ENCODE data around the gene LNP1.

LNP1 gene

GRCh38 chr3:100492059-100493006, 91.0 kb downstream of the LNP1 start, which contains the start of gene TMEM45A:
Gene TMEM45A (plus strand): TSS chr3:100492619. CDS start chr3:100555212, 62,593 bp downstream.
- DNase-seq, result peak; percentile 97 to 99
- H3K18ac ChIP-seq (ENCODE audit: low read length), result no peak within 1 kb of the TSS
- no CpG with 5 or more reads among the region's 56 CpGs for WGBS (ENCODE audit: extremely low coverage, insufficient coverage, insufficient read length)
- no peak within 1 kb of the TSS for H3K14ac ChIP-seq (ENCODE audit: low read length)
- H4K8ac ChIP-seq (ENCODE audit: low read depth, low read length), result peak within 1 kb of the TSS; percentile 63
- H3K4me3 ChIP-seq (ENCODE audit: low read depth, low read length), result peak within 1 kb of the TSS; percentile 71
- peak within 1 kb of the TSS; percentile 1 for H3K27ac ChIP-seq (ENCODE audit: low read depth, low read length)
- H3K4me1 ChIP-seq (ENCODE audit: control insufficient read depth in 1 of 2, insufficient read depth in 2 of 2, low read length in 2 of 2), result no peaks in the 10 kb centered on the region
- H4K12ac ChIP-seq (ENCODE audit: low read depth, low read length), result peak within 1 kb of the TSS; percentile 0
- no peaks in the 10 kb centered on the region for H3K36me3 ChIP-seq (ENCODE audit: control insufficient read depth in 1 of 2, insufficient read depth in 2 of 2, low read length in 2 of 2)
- no peak within 1 kb of the TSS for H3K23ac ChIP-seq (ENCODE audit: low read length)
- no peaks in the 10 kb centered on the region for H3K79me1 ChIP-seq (ENCODE audit: low read length)
- H3K27me3 ChIP-seq (ENCODE audit: insufficient read depth, low read length), result no peaks in the 10 kb centered on the region
- no peak within 1 kb of the TSS for H4K91ac ChIP-seq (ENCODE audit: low read depth, low read length)
- no peak within 1 kb of the TSS for H3K4ac ChIP-seq (ENCODE audit: low read depth, low read length)
- H2BK5ac ChIP-seq (ENCODE audit: low read depth, low read length, poor library complexity), result no peak within 1 kb of the TSS
- H3K4me2 ChIP-seq (ENCODE audit: low read length), result peak within 1 kb of the TSS; percentile 76
- H2BK12ac ChIP-seq (ENCODE audit: low read length), result no peak within 1 kb of the TSS
- H2AFZ ChIP-seq (ENCODE audit: insufficient read depth, low read length, poor library complexity), result peak within 1 kb of the TSS; percentile 44
- no peaks in the 10 kb centered on the region for H3K79me2 ChIP-seq (ENCODE audit: control insufficient read depth, insufficient read depth, low read length, poor library complexity)
- H3K9me3 ChIP-seq (ENCODE audit: insufficient read depth, low read depth, low read length), result no peaks in the 10 kb centered on the region
- H3K9ac ChIP-seq (ENCODE audit: low read length), result peak within 1 kb of the TSS; percentile 37
- no peak within 1 kb of the TSS for H2AK5ac ChIP-seq (ENCODE audit: low read length)
- no peak within 1 kb of the TSS for H2BK120ac ChIP-seq (ENCODE audit: insufficient read depth, low read length, poor library complexity)

- no peaks in the 10 kb centered on the region for H3K36me3 ChIP-seq (ENCODE audit: control insufficient read depth in 1 of 2, insufficient read depth in 2 of 2, low read length in 2 of 2)
- H3K27ac ChIP-seq (ENCODE audit: low read depth, low read length), result no peak overlapping the region
- H3K14ac ChIP-seq (ENCODE audit: low read length), result no peak overlapping the region
- no peak overlapping the region for H4K12ac ChIP-seq (ENCODE audit: low read depth, low read length)
- no peak overlapping the region for H4K8ac ChIP-seq (ENCODE audit: low read depth, low read length)
- H3K27me3 ChIP-seq (ENCODE audit: insufficient read depth, low read length), result no peaks in the 10 kb centered on the region
- H2AFZ ChIP-seq (ENCODE audit: insufficient read depth, low read length, poor library complexity), result no peak overlapping the region
- H4K91ac ChIP-seq (ENCODE audit: low read depth, low read length), result no peak overlapping the region
- no peak overlapping the region for H3K4me2 ChIP-seq (ENCODE audit: low read length)
- H2AK5ac ChIP-seq (ENCODE audit: low read length), result no peak overlapping the region
- H3K79me2 ChIP-seq (ENCODE audit: control insufficient read depth, insufficient read depth, low read length, poor library complexity), result no peaks in the 10 kb centered on the region
- H2BK12ac ChIP-seq (ENCODE audit: low read length), result no peak overlapping the region
- H3K4ac ChIP-seq (ENCODE audit: low read depth, low read length), result no peak overlapping the region
- no peak overlapping the region for H2BK120ac ChIP-seq (ENCODE audit: insufficient read depth, low read length, poor library complexity)
- peaks cover 0 to 3% of the 10 kb centered on the region in 2 experiments for H3K4me1 ChIP-seq (ENCODE audit: control insufficient read depth in 1 of 2, insufficient read depth in 2 of 2, low read length in 2 of 2)
- DNase-seq, result peak in 1 of 2 donors; percentile 57
- H3K4me3 ChIP-seq (ENCODE audit: low read depth, low read length), result no peak overlapping the region
- H3K9ac ChIP-seq (ENCODE audit: low read length), result no peak overlapping the region
- H3K18ac ChIP-seq (ENCODE audit: low read length), result no peak overlapping the region
- H3K9me3 ChIP-seq (ENCODE audit: insufficient read depth, low read depth, low read length), result no peaks in the 10 kb centered on the region
- H3K23ac ChIP-seq (ENCODE audit: low read length), result no peak overlapping the region
- H3K79me1 ChIP-seq (ENCODE audit: low read length), result no peaks in the 10 kb centered on the region
- H2BK5ac ChIP-seq (ENCODE audit: low read depth, low read length, poor library complexity), result no peak overlapping the region
Measured at GRCh38 chr3:100496711-100497261, 95.4 kb downstream of the LNP1 start.

GRCh38 chr3:100499651-100500050, 98.3 kb downstream of the LNP1 start:
- H3K9me3 ChIP-seq (ENCODE audit: insufficient read depth, low read depth, low read length), result no peaks in the 10 kb centered on the region
- H2AFZ ChIP-seq (ENCODE audit: insufficient read depth, low read length, poor library complexity), result no peak overlapping the region
- no peak overlapping the region for H3K4ac ChIP-seq (ENCODE audit: low read depth, low read length)
- H4K8ac ChIP-seq (ENCODE audit: low read depth, low read length), result no peak overlapping the region
- DNase-seq, result no peak
- H3K79me1 ChIP-seq (ENCODE audit: low read length), result no peaks in the 10 kb centered on the region
- H2BK5ac ChIP-seq (ENCODE audit: low read depth, low read length, poor library complexity), result no peak overlapping the region
- H4K91ac ChIP-seq (ENCODE audit: low read depth, low read length), result peak overlapping the region; percentile 39
- no peak overlapping the region for H2BK12ac ChIP-seq (ENCODE audit: low read length)
- no peak overlapping the region for H3K4me3 ChIP-seq (ENCODE audit: low read depth, low read length)
- no peak overlapping the region for H2AK5ac ChIP-seq (ENCODE audit: low read length)
- H3K9ac ChIP-seq (ENCODE audit: low read length), result no peak overlapping the region
- H3K36me3 ChIP-seq (ENCODE audit: control insufficient read depth in 1 of 2, insufficient read depth in 2 of 2, low read length in 2 of 2), result no peaks in the 10 kb centered on the region
- no peak overlapping the region for H3K18ac ChIP-seq (ENCODE audit: low read length)
- no peaks in the 10 kb centered on the region for H3K79me2 ChIP-seq (ENCODE audit: control insufficient read depth, insufficient read depth, low read length, poor library complexity)
- peaks cover 0 to 3% of the 10 kb centered on the region in 2 experiments for H3K4me1 ChIP-seq (ENCODE audit: control insufficient read depth in 1 of 2, insufficient read depth in 2 of 2, low read length in 2 of 2)
- no peak overlapping the region for H2BK120ac ChIP-seq (ENCODE audit: insufficient read depth, low read length, poor library complexity)
- H3K4me2 ChIP-seq (ENCODE audit: low read length), result no peak overlapping the region
- no peak overlapping the region for H3K23ac ChIP-seq (ENCODE audit: low read length)
- H3K27ac ChIP-seq (ENCODE audit: low read depth, low read length), result no peak overlapping the region
- no peak overlapping the region for H4K12ac ChIP-seq (ENCODE audit: low read depth, low read length)
- H3K27me3 ChIP-seq (ENCODE audit: insufficient read depth, low read length), result no peaks in the 10 kb centered on the region
- WGBS (ENCODE audit: extremely low coverage, insufficient coverage, insufficient read length), result no CpG with 5 or more reads among the region's 4 CpGs
- H3K14ac ChIP-seq (ENCODE audit: low read length), result no peak overlapping the region

GRCh38 chr3:100500320-100500880, 99.1 kb downstream of the LNP1 start:
- no peak overlapping the region for H3K14ac ChIP-seq (ENCODE audit: low read length)
- no peak overlapping the region for H2AK5ac ChIP-seq (ENCODE audit: low read length)
- no peak overlapping the region for H2BK120ac ChIP-seq (ENCODE audit: insufficient read depth, low read length, poor library complexity)
- WGBS (ENCODE audit: extremely low coverage, insufficient coverage, insufficient read length), result no CpG with 5 or more reads among the region's 8 CpGs
- H2BK5ac ChIP-seq (ENCODE audit: low read depth, low read length, poor library complexity), result no peak overlapping the region
- no peaks in the 10 kb centered on the region for H3K27me3 ChIP-seq (ENCODE audit: insufficient read depth, low read length)
- H4K8ac ChIP-seq (ENCODE audit: low read depth, low read length), result no peak overlapping the region
- no peak overlapping the region for H3K4me2 ChIP-seq (ENCODE audit: low read length)
- no peak overlapping the region for H4K12ac ChIP-seq (ENCODE audit: low read depth, low read length)
- no peaks in the 10 kb centered on the region for H3K9me3 ChIP-seq (ENCODE audit: insufficient read depth, low read depth, low read length)
- H4K91ac ChIP-seq (ENCODE audit: low read depth, low read length), result no peak overlapping the region
- no peaks in the 10 kb centered on the region for H3K79me1 ChIP-seq (ENCODE audit: low read length)
- no peak for DNase-seq
- no peak overlapping the region for H3K23ac ChIP-seq (ENCODE audit: low read length)
- H2BK12ac ChIP-seq (ENCODE audit: low read length), result peak overlapping the region; percentile 6
- no peak overlapping the region for H3K9ac ChIP-seq (ENCODE audit: low read length)
- no peak overlapping the region for H3K18ac ChIP-seq (ENCODE audit: low read length)
- H3K36me3 ChIP-seq (ENCODE audit: control insufficient read depth in 1 of 2, insufficient read depth in 2 of 2, low read length in 2 of 2), result no peaks in the 10 kb centered on the region
- no peak overlapping the region for H2AFZ ChIP-seq (ENCODE audit: insufficient read depth, low read length, poor library complexity)
- H3K4ac ChIP-seq (ENCODE audit: low read depth, low read length), result no peak overlapping the region
- H3K79me2 ChIP-seq (ENCODE audit: control insufficient read depth, insufficient read depth, low read length, poor library complexity), result no peaks in the 10 kb centered on the region
- H3K27ac ChIP-seq (ENCODE audit: low read depth, low read length), result peak overlapping the region; percentile 23
- H3K4me1 ChIP-seq (ENCODE audit: control insufficient read depth in 1 of 2, insufficient read depth in 2 of 2, low read length in 2 of 2), result peaks cover 0 to 3% of the 10 kb centered on the region in 2 experiments
- no peak overlapping the region for H3K4me3 ChIP-seq (ENCODE audit: low read depth, low read length)
